Muscle of leg (tissue), 11 donors: ENCODE results near the gene SUMO3. TPM values are rescaled to one million over a fixed set of nuclear protein-coding genes. Genes with fewer than 3 reads are reported as not detected.

Experiments used
- DNase-seq: peaks from one replicate; pipeline ENCODE4 v3.0.0; 2013
- H3K27ac ChIP-seq: one replicate; pipeline ENCODE4 v1.5.1; 2013; ENCODE audit warnings: mild to moderate bottlenecking, low read length, control low read depth
- H3K27me3 ChIP-seq: one replicate; pipeline ENCODE4 v1.6.1; 2013; ENCODE audit warnings: low read length; ENCODE audit not compliant: control insufficient read depth, insufficient read depth
- H3K36me3 ChIP-seq: one replicate; pipeline ENCODE4 v1.6.1; 2013; ENCODE audit warnings: low read length; ENCODE audit not compliant: control insufficient read depth, insufficient read depth
- H3K4me1 ChIP-seq: one replicate; pipeline ENCODE4 v1.6.1; 2013; ENCODE audit warnings: low read length; ENCODE audit not compliant: control insufficient read depth, insufficient read depth
- H3K4me3 ChIP-seq: one replicate; pipeline ENCODE4 v1.5.1; 2013; ENCODE audit warnings: low read length, control low read depth
- H3K9me3 ChIP-seq: replicated peaks from 2 replicates; pipeline ENCODE4 v1.6.1; 2013; ENCODE audit warnings: low read depth, low read length; ENCODE audit not compliant: control insufficient read depth
- WGBS: methylation state at CpG from one replicate; pipeline ENCODE4 v1.1.5; 2013; ENCODE audit warnings: missing lambda C conversion rate; ENCODE audit not compliant: insufficient coverage; 5-methylcytosine and 5-hydroxymethylcytosine counted together
- polyA plus RNA-seq, 8 donors: library from polyadenylated mRNA; unstranded; fragments of 120-200 nt; gene quantifications; one replicate each; pipeline versions ENCODE4 v1.2.1 to v1.2.3, GENCODE V29; 2013; ENCODE audit warnings: inconsistent platforms in 1 of 8, low replicate concordance in 1 of 8; ENCODE audit not compliant: insufficient read length in 8 of 8, insufficient read depth in 1 of 8
- total RNA-seq: library from RNA; stranded (reverse); fragments of 120-200 nt; gene quantifications from one replicate; pipeline ENCODE4 v1.2.4, GENCODE V29; 2013

SUMO3 gene
- total and polyA plus RNA-seq, 9 donors = 51.7 to 82.5 (median 72.0) TPM

DNA sequence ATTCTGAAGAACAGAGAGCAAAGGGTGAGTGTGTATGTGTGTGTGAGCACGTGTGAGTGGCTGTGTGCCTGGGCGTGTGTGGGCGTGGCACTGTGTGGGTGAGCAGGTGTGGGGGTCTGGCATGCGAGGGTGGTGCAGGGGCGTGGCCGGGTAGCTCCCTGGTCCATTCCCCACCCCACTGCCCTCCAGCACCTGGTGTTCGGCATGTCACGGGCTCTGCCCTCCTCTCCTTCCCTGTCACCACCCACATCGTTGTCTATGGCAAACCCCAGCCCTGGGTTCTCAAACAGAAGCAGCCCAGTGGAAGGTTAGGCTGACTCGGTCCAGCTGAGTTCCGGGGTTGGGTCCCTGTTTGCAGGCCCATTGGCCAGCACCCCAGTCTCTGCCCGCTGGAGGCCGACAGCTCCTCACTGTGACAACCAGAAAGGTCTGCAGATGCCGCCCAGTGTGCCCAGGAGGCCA is 56.1 kb downstream of the SUMO3 start:
- Histone ChIP-seq H3K4me3 (no peak overlapping the region), H3K4me1 (peaks cover 6% of the 10 kb centered on the region), H3K36me3 (no peaks in the 10 kb centered on the region), H3K27ac (no peak overlapping the region), H3K27me3 (no peaks in the 10 kb centered on the region), H3K9me3 (no peaks in the 10 kb centered on the region)
- 93% methylated on average over 10 of the region's 14 CpGs for WGBS
- DNase-seq = no peak

- WGBS = 27% methylated on average over 12 of the region's 21 CpGs
- Histone ChIP-seq H3K36me3 (no peaks in the 10 kb centered on the region), H3K9me3 (no peaks in the 10 kb centered on the region), H3K27ac (no peak overlapping the region), H3K27me3 (no peaks in the 10 kb centered on the region), H3K4me3 (no peak overlapping the region), H3K4me1 (peaks cover 6% of the 10 kb centered on the region)
- DNase-seq = peak; percentile 36
These were observed 56.7 kb downstream of the SUMO3 start for GRCh38 chr21:44761011-44761729.

GRCh38 chr21:44760376-44760775 is 57.5 kb downstream of the SUMO3 start:
- DNase-seq = no peak
- Histone ChIP-seq H3K9me3 (peaks cover 3% of the 10 kb centered on the region), H3K4me1 (peaks cover 6% of the 10 kb centered on the region), H3K27ac (no peak overlapping the region), H3K27me3 (no peaks in the 10 kb centered on the region), H3K36me3 (no peaks in the 10 kb centered on the region), H3K4me3 (no peak overlapping the region)
- 69% methylated on average over 9 of the region's 9 CpGs for whole genome bisulfite sequencing

- H3K9me3 ChIP-seq = peaks cover 3% of the 10 kb centered on the region
- no peak for DNase-seq
- no peak overlapping the region for H3K27ac ChIP-seq
- H3K27me3 ChIP-seq = no peaks in the 10 kb centered on the region
- WGBS = 75% methylated on average over 19 of the region's 22 CpGs
- H3K4me1 ChIP-seq = peaks cover 6% of the 10 kb centered on the region
- H3K36me3 ChIP-seq = no peaks in the 10 kb centered on the region
- no peak overlapping the region for H3K4me3 ChIP-seq
These were observed 58.1 kb downstream of the SUMO3 start for GRCh38 chr21:44759628-44760285.

GRCh38 chr21:44758781-44759627 is 58.9 kb downstream of the SUMO3 start:
- no peaks in the 10 kb centered on the region for H3K27me3 ChIP-seq
- peaks cover 6% of the 10 kb centered on the region for H3K4me1 ChIP-seq
- no peak overlapping the region for H3K4me3 ChIP-seq
- no peak overlapping the region for H3K27ac ChIP-seq
- DNase-seq = no peak
- no peaks in the 10 kb centered on the region for H3K36me3 ChIP-seq
- peaks cover 3% of the 10 kb centered on the region for H3K9me3 ChIP-seq
- 65% methylated on average over 18 of the region's 26 CpGs for WGBS

GRCh38 chr21:44758141-44758561 is 59.7 kb downstream of the SUMO3 start:
- H3K27me3 ChIP-seq = no peaks in the 10 kb centered on the region
- H3K4me3 ChIP-seq = no peak overlapping the region
- H3K36me3 ChIP-seq = no peaks in the 10 kb centered on the region
- H3K4me1 ChIP-seq = peaks cover 6% of the 10 kb centered on the region
- WGBS = 92% methylated on average over 8 of the region's 8 CpGs
- H3K27ac ChIP-seq = no peak overlapping the region
- no peak for DNase-seq
- peaks cover 3% of the 10 kb centered on the region for H3K9me3 ChIP-seq

DNA sequence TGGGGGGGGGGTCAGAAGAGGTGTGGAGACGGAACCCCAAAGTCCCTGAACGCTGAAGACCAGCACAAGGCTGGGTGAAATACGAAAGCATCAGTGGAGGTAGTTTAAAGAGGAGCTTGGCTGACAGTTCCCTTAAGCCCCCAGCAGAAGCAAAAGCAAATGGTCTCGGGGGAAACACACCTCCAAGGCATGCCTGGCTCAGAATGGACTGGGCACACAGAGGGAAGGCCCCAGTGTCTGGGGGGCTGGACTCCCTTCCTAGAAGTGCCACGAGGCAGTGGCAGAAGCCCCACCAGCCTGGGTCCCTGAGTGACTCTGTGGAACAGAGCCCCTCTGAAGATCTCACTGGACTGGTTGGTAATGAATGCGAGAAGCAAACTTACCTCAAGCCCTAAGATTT is 60.1 kb downstream of the SUMO3 start:
- 89% methylated on average over 5 of the region's 6 CpGs for WGBS
- Histone ChIP-seq H3K9me3 (peaks cover 3% of the 10 kb centered on the region), H3K4me1 (peaks cover 6% of the 10 kb centered on the region), H3K27me3 (no peaks in the 10 kb centered on the region), H3K27ac (no peak overlapping the region), H3K36me3 (no peaks in the 10 kb centered on the region), H3K4me3 (no peak overlapping the region)
- DNase-seq = no peak

GRCh38 chr21:44756423-44757185 is 61.3 kb downstream of the SUMO3 start:
- no peak for DNase-seq
- Histone ChIP-seq H3K9me3 (peaks cover 3% of the 10 kb centered on the region), H3K4me3 (no peak overlapping the region), H3K27me3 (no peaks in the 10 kb centered on the region), H3K4me1 (peaks cover 6% of the 10 kb centered on the region), H3K27ac (no peak overlapping the region), H3K36me3 (no peaks in the 10 kb centered on the region)
- WGBS = 96% methylated on average over 18 of the region's 23 CpGs
